CD14-positive monocyte (primary cell): ENCODE results near the gene ITGB6. TPM values are rescaled to one million over a fixed set of nuclear protein-coding genes. Genes with fewer than 3 reads are reported as not detected.

Experiments used
- DNase-seq, 3 donors: peaks; one replicate each; pipeline ENCODE4 v3.0.0-alpha.2; 2011 to 2022
- H2AFZ ChIP-seq: 2 replicates; pipeline ENCODE4 v1.6.0; 2012; ENCODE audit warnings: mild to moderate bottlenecking, low read depth, low read length, inconsistent platforms; ENCODE audit not compliant: insufficient read depth, poor library complexity, severe bottlenecking
- H3K27ac ChIP-seq, 2 donors: 1 replicate in 1 of 2; 2 replicates in 1 of 2; pipeline ENCODE4 v1.5.1; 2012 to 2013; ENCODE audit warnings: low read length in 2 of 2, control low read depth in 1 of 2, inconsistent platforms in 1 of 2, low read depth in 1 of 2, mild to moderate bottlenecking in 1 of 2
- H3K27me3 ChIP-seq, 2 donors: one replicate each; pipeline versions ENCODE4 v1.6.0 to v1.6.1; 2011 to 2013; ENCODE audit warnings: low read length in 2 of 2; ENCODE audit not compliant: control insufficient read depth in 2 of 2, insufficient read depth in 2 of 2
- H3K36me3 ChIP-seq, 2 donors: replicated peaks in 1 of 2; 1 replicate in 1 of 2; 2 replicates in 1 of 2; pipeline versions ENCODE4 v1.5.1 to v1.6.1; 2012 to 2013; ENCODE audit warnings: low read length in 2 of 2, control low read depth in 1 of 2, inconsistent platforms in 1 of 2, mild to moderate bottlenecking in 1 of 2; ENCODE audit not compliant: insufficient read depth in 2 of 2, control insufficient read depth in 1 of 2
- H3K4me1 ChIP-seq, 2 donors: 1 replicate in 1 of 2; 2 replicates in 1 of 2; pipeline versions ENCODE4 v1.5.1 to v1.6.1; 2012 to 2013; ENCODE audit warnings: low read length in 2 of 2, control low read depth in 1 of 2, inconsistent platforms in 1 of 2, mild to moderate bottlenecking in 1 of 2, moderate library complexity in 1 of 2; ENCODE audit not compliant: insufficient read depth in 2 of 2, control insufficient read depth in 1 of 2
- H3K4me2 ChIP-seq: replicated peaks from 2 replicates; pipeline ENCODE3; 2012; ENCODE audit warnings: low read length, moderate library complexity, mild to moderate bottlenecking; ENCODE audit not compliant: poor library complexity, severe bottlenecking; ENCODE audit errors: extremely low read depth
- H3K4me3 ChIP-seq, 3 experiments: fragments of 200-600 bp in 1 of 3; sonication (generic) in 1 of 3; replicated peaks in 1 of 3; 1 replicate in 2 of 3; 2 replicates in 1 of 3; pipeline ENCODE4 v1.5.1; 2011 to 2013; ENCODE audit warnings: low read length in 3 of 3, mild to moderate bottlenecking in 3 of 3, control low read depth in 2 of 3, low read depth in 2 of 3, inconsistent platforms in 1 of 3, moderate library complexity in 1 of 3
- H3K79me2 ChIP-seq: 2 replicates; pipeline ENCODE4 v1.6.0; 2012; ENCODE audit warnings: mild to moderate bottlenecking, control low read depth, inconsistent platforms, low read length, moderate library complexity; ENCODE audit not compliant: insufficient read depth
- H3K9ac ChIP-seq: 2 replicates; pipeline ENCODE4 v1.6.0; 2017; ENCODE audit warnings: low read length, mild to moderate bottlenecking; ENCODE audit not compliant: insufficient read depth, poor library complexity, severe bottlenecking
- H3K9me3 ChIP-seq, 2 donors: replicated peaks in 1 of 2; 1 replicate in 1 of 2; 2 replicates in 1 of 2; pipeline versions ENCODE4 v1.5.1 to v1.6.1; 2012 to 2013; ENCODE audit warnings: low read length in 2 of 2, control low read depth in 1 of 2; ENCODE audit not compliant: control insufficient read depth in 1 of 2, insufficient read depth in 1 of 2
- H4K20me1 ChIP-seq: 2 replicates; pipeline ENCODE4 v1.6.0; 2012; ENCODE audit warnings: mild to moderate bottlenecking, low read length, control low read depth, moderate library complexity; ENCODE audit not compliant: insufficient read depth
- H3K27ac Mint-ChIP-seq, 7 donors: one replicate each; pipeline ENCODE4 v1.8.0; 2020; ENCODE audit warnings: mild to moderate bottlenecking in 7 of 7, mixed read lengths in 7 of 7, moderate library complexity in 6 of 7, inconsistent platforms in 2 of 7
- H3K27me3 Mint-ChIP-seq, 3 donors: one replicate each; pipeline ENCODE4 v1.8.0; 2021 to 2022; ENCODE audit warnings: low read depth in 3 of 3, mild to moderate bottlenecking in 3 of 3, mixed read lengths in 3 of 3, moderate library complexity in 3 of 3, inconsistent platforms in 1 of 3
- H3K36me3 Mint-ChIP-seq, 2 donors: one replicate each; pipeline ENCODE4 v1.8.0; 2020; ENCODE audit warnings: mixed read lengths in 2 of 2, inconsistent platforms in 1 of 2, mild to moderate bottlenecking in 1 of 2
- H3K4me1 Mint-ChIP-seq: one replicate; pipeline ENCODE4 v1.8.0; 2020; ENCODE audit warnings: mild to moderate bottlenecking, mixed read lengths
- H3K4me3 Mint-ChIP-seq, 2 donors: one replicate each; pipeline ENCODE4 v1.8.0; 2020; ENCODE audit warnings: mild to moderate bottlenecking in 2 of 2, mixed read lengths in 2 of 2, moderate library complexity in 1 of 2
- H3K9me3 Mint-ChIP-seq, 7 donors: one replicate each; pipeline ENCODE4 v1.8.0; 2020 to 2022; ENCODE audit warnings: mixed read lengths in 7 of 7, mild to moderate bottlenecking in 6 of 7, moderate library complexity in 6 of 7, inconsistent platforms in 2 of 7
- WGBS: methylation state at CpG from one replicate; pipeline ENCODE4 v1.1.5; 2013; ENCODE audit warnings: missing lambda C conversion rate; ENCODE audit not compliant: insufficient coverage; 5-methylcytosine and 5-hydroxymethylcytosine counted together
- intact Hi-C, 2 donors: fragments of 100-400 bp; cut with micrococcal nuclease; formaldehyde crosslinking; loops; one replicate each; pipeline versions ENCODE4 v1.15.0 to v1.15.1; 2023
- polyA plus RNA-seq, 3 donors: library from polyadenylated mRNA; depleted of rRNA in 1 of 3; unstranded in 2 of 3; stranded (reverse) in 1 of 3; fragments of 300-500 nt in 2 of 3; fragments of >200 nt in 1 of 3; fragmentation: Illumina TruSeq in 2 of 3; gene quantifications; 1 replicate in 2 of 3; 2 replicates in 1 of 3; pipeline ENCODE4 v1.2.3, GENCODE V29; 2012 to 2021
- TF ChIP-seq, protein P1 (sequence below): fragments of 200-600 bp; IDR thresholded peaks from one replicate; pipeline ENCODE4 v1.8.0; 2022; ENCODE audit warnings: antibody characterized with exemption, mild to moderate bottlenecking

The ITGB6 gene
- polyA plus RNA-seq, 3 donors = not detected

DNA sequence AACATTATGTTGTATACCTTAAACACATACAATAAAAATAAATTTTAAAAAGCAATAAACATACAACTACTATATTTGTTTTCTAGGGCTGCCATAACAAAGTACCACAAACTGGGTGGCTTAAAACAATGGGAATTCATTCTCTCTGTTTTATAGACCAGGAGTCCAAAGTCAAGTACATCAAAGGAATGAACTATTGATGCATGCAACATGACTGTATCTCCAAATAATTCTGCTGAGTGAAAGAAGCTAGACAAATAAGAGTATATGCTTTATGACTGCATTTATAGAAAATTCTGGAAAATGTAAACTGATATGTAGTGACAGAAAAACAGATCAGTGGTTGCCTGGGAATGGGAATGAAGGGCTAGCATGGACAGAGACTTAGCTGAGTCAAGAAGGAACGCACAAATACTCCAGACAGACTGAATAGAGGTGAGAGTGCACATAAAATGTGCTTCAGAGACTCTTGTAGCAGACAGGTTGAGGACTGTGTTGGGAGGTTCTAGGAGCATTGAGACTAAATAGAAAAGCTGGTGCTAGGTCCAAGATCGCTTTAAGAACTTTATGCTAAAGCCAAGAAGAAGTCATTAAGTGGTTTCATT, 126.7 kb downstream of the ITGB6 start:
- Histone ChIP-seq H3K79me2 (no peaks in the 10 kb centered on the region), H4K20me1 (no peaks in the 10 kb centered on the region), H3K9ac (no peak overlapping the region), H3K4me3 (no peak overlapping the region), H3K4me1 (peaks cover 6 to 16% of the 10 kb centered on the region in 2 donors), H3K27ac (no peak overlapping the region), H3K9me3 (peaks cover 0 to 4% of the 10 kb centered on the region in 2 donors), H3K4me2 (no peak overlapping the region), H2AFZ (no peak overlapping the region), H3K36me3 (no peaks in the 10 kb centered on the region), H3K27me3 (no peaks in the 10 kb centered on the region)
- Mint-ChIP-seq H3K36me3 (no peaks in the 10 kb centered on the region), H3K27ac (no peak overlapping the region), H3K27me3 (peaks cover 0 to 2% (median 0%) of the 10 kb centered on the region in 3 donors), H3K4me3 (no peak overlapping the region), H3K9me3 (peaks cover 3 to 10% (median 7%) of the 10 kb centered on the region in 7 donors), H3K4me1 (peaks cover 8% of the 10 kb centered on the region)
- 59% methylated on average over 2 of the region's 2 CpGs for WGBS
- TF ChIP-seq, protein P1, sequence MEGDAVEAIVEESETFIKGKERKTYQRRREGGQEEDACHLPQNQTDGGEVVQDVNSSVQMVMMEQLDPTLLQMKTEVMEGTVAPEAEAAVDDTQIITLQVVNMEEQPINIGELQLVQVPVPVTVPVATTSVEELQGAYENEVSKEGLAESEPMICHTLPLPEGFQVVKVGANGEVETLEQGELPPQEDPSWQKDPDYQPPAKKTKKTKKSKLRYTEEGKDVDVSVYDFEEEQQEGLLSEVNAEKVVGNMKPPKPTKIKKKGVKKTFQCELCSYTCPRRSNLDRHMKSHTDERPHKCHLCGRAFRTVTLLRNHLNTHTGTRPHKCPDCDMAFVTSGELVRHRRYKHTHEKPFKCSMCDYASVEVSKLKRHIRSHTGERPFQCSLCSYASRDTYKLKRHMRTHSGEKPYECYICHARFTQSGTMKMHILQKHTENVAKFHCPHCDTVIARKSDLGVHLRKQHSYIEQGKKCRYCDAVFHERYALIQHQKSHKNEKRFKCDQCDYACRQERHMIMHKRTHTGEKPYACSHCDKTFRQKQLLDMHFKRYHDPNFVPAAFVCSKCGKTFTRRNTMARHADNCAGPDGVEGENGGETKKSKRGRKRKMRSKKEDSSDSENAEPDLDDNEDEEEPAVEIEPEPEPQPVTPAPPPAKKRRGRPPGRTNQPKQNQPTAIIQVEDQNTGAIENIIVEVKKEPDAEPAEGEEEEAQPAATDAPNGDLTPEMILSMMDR = no peak
- intact Hi-C loops = no loop called here
- DNase-seq = no peak

DNA sequence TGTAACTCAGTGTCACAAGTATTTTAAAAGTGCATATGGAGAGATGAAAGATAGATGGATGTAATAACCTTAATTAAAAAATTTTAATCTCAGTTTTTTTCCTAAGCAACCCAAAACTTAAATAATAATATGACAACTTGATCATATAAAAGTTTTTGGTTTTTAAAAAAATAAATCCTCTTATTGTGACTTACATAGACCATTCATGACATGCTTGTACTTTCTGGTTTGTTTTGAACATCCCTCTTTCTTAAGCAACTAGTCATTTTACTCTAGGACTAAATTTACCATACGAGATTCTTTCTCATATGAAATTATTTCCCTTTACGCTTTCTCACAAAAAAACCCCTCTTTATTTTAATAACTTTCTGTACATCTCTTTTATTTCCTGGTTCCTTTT, 131.2 kb downstream of the ITGB6 start:
- TF ChIP-seq, protein P1 = no peak
- no peak overlapping the region for H3K4me2 ChIP-seq
- no peaks in the 10 kb centered on the region for H3K4me1 ChIP-seq
- WGBS = no CpG with 5 or more reads among the region's 2 CpGs
- Mint-ChIP-seq H3K4me1 (no peaks in the 10 kb centered on the region), H3K27me3 (peaks cover 0 to 3% (median 2%) of the 10 kb centered on the region in 3 donors), H3K9me3 (peaks cover 6 to 13% (median 8%) of the 10 kb centered on the region in 7 donors), H3K36me3 (no peaks in the 10 kb centered on the region), H3K27ac (no peak overlapping the region), H3K4me3 (no peak overlapping the region)
- H3K27me3 ChIP-seq = no peaks in the 10 kb centered on the region
- H3K36me3 ChIP-seq = no peaks in the 10 kb centered on the region
- H3K27ac ChIP-seq = no peak overlapping the region
- H2AFZ ChIP-seq = no peak overlapping the region
- H3K79me2 ChIP-seq = no peaks in the 10 kb centered on the region
- H3K9me3 ChIP-seq = peaks cover 0 to 4% of the 10 kb centered on the region in 2 donors
- no peak overlapping the region for H3K9ac ChIP-seq
- no peak for DNase-seq
- no peaks in the 10 kb centered on the region for H4K20me1 ChIP-seq
- intact Hi-C loops = no loop called here
- H3K4me3 ChIP-seq = no peak overlapping the region
